BLaER1 treated with 17β-estradiol and CSF1 and Interleukin-3, amounts not matched to agents 10 nM and 100 nM (cell line): ENCODE data around the gene SERPINA12.

Experiments used
- H3K27ac ChIP-seq, 11 experiments: shearing (Covaris generic); formaldehyde crosslinking; 2 replicates each; pipeline ENCODE4 v1.8.1; 2022
- H3K27me3 ChIP-seq, 11 experiments: shearing (Covaris generic); formaldehyde crosslinking; 2 replicates each; pipeline ENCODE4 v1.8.1; 2022
- H3K36me3 ChIP-seq, 11 experiments: shearing (Covaris generic); formaldehyde crosslinking; 2 replicates each; pipeline ENCODE4 v1.8.1; 2022
- H3K4me1 ChIP-seq, 10 experiments: shearing (Covaris generic); formaldehyde crosslinking; 2 replicates each; pipeline ENCODE4 v1.8.1; 2022
- H3K4me2 ChIP-seq, 11 experiments: shearing (Covaris generic); formaldehyde crosslinking; 2 replicates each; pipeline ENCODE4 v1.8.1; 2022
- H3K4me3 ChIP-seq, 10 experiments: shearing (Covaris generic); formaldehyde crosslinking; 2 replicates each; pipeline ENCODE4 v1.8.1; 2022
- H3K9ac ChIP-seq, 11 experiments: shearing (Covaris generic); formaldehyde crosslinking; 2 replicates each; pipeline ENCODE4 v1.8.1; 2022
- H3K9me3 ChIP-seq, 11 experiments: shearing (Covaris generic); formaldehyde crosslinking; replicated peaks in 1 of 11; 2 replicates each; pipeline ENCODE4 v1.8.1; 2022
- H4K20me1 ChIP-seq, 11 experiments: shearing (Covaris generic); formaldehyde crosslinking; 2 replicates each; pipeline ENCODE4 v1.8.1; 2022
- Cebpa-rat ChIP-seq, 11 experiments: shearing (Covaris generic); IDR thresholded peaks; 2 replicates each; pipeline ENCODE4 v1.8.1; 2022

The SERPINA12 gene

GRCh38 chr14:94458096-94458495, 51.2 kb downstream of the SERPINA12 start:
- Histone ChIP-seq H3K27ac (no peak overlapping the region), H3K4me1 (peaks cover 0 to 18% (median 7%) of the 10 kb centered on the region in 10 experiments; a peak in 11 of 20 replicates), H3K4me3 (no peak overlapping the region), H3K27me3 (no peaks in the 10 kb centered on the region), H3K9me3 (peaks cover 23 to 46% (median 35%) of the 10 kb centered on the region in 11 experiments; a peak in 21 of 22 replicates), H3K9ac (no peak overlapping the region), H3K36me3 (no peaks in the 10 kb centered on the region), H4K20me1 (no peaks in the 10 kb centered on the region), H3K4me2 (peak overlapping the region in 1 of 11 experiments; percentile 34; a peak in 2 of 22 replicates)
- TF ChIP-seq Cebpa-rat (IDR thresholded peaks at IDR 0.05): no peak

DNA sequence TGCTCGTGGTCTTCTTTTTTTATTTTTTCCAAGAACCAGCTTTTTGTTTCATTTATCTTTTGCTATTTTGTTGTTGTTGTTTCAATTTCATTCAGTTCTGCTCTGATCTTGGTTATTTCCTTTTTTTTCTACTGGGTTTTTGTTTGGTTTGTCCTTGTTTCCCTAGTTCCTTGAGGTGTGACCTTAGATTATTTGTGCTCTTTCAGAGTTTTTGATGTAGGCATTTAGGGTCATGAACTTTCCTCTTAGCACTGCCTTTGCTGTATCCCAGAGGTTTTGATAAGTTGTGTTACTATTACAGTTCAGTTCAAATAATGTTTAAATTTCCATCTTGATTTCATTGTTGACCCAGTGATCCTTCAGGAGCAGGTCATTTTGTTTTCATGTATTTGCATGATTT, 53.3 kb downstream of the SERPINA12 start:
- no peak overlapping the region for H3K4me3 ChIP-seq
- TF ChIP-seq Cebpa-rat (IDR thresholded peaks at IDR 0.05): no peak
- H4K20me1 ChIP-seq: no peaks in the 10 kb centered on the region
- H3K9ac ChIP-seq: no peak overlapping the region
- no peaks in the 10 kb centered on the region for H3K27me3 ChIP-seq
- H3K4me1 ChIP-seq: peaks cover 0 to 18% (median 7%) of the 10 kb centered on the region in 10 experiments; a peak in 11 of 20 replicates
- H3K4me2 ChIP-seq: no peak overlapping the region
- no peak overlapping the region for H3K27ac ChIP-seq
- H3K9me3 ChIP-seq: peaks cover 23 to 46% (median 35%) of the 10 kb centered on the region in 11 experiments; a peak in 21 of 22 replicates
- H3K36me3 ChIP-seq: no peaks in the 10 kb centered on the region

DNA sequence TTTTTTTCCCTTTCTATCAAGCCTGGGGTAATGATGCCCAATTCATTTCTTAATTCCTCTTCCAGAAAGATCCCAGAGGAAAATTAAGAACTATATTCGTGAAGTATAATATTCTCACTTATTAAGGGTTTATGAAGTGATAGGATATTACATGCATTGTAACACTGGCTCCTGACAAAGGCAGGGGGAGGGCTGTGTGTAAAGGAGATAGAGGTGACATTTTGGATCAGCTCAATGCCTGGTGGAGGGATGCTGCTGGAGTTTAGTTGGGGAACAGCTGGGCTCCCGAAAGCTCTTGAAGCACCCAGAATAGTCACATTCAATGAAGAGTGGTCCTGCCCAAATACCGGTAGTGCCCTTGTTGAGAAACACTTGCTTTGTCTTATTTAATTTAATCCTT, 57.4 kb downstream of the SERPINA12 start:
- H3K4me2 ChIP-seq: no peak overlapping the region
- no peaks in the 10 kb centered on the region for H3K36me3 ChIP-seq
- no peaks in the 10 kb centered on the region for H4K20me1 ChIP-seq
- H3K27ac ChIP-seq: no peak overlapping the region
- H3K9me3 ChIP-seq: peaks cover 0 to 15% (median 8%) of the 10 kb centered on the region in 11 experiments; a peak in 14 of 22 replicates
- no peak for TF ChIP-seq Cebpa-rat (IDR thresholded peaks at IDR 0.05)
- no peak overlapping the region for H3K9ac ChIP-seq
- no peak overlapping the region for H3K4me3 ChIP-seq
- H3K4me1 ChIP-seq: no peaks in the 10 kb centered on the region
- H3K27me3 ChIP-seq: no peaks in the 10 kb centered on the region

- TF ChIP-seq Cebpa-rat (IDR thresholded peaks at IDR 0.05): no peak
- no peaks in the 10 kb centered on the region for H4K20me1 ChIP-seq
- no peak overlapping the region for H3K4me2 ChIP-seq
- no peaks in the 10 kb centered on the region for H3K36me3 ChIP-seq
- no peak overlapping the region for H3K9ac ChIP-seq
- no peaks in the 10 kb centered on the region for H3K27me3 ChIP-seq
- no peak overlapping the region for H3K27ac ChIP-seq
- H3K4me3 ChIP-seq: no peak overlapping the region
- no peaks in the 10 kb centered on the region for H3K4me1 ChIP-seq
- peaks cover 0 to 10% (median 2%) of the 10 kb centered on the region in 11 experiments; a peak in 8 of 22 replicates for H3K9me3 ChIP-seq
Measured at GRCh38 chr14:94451091-94451771, 58.0 kb downstream of the SERPINA12 start.

DNA sequence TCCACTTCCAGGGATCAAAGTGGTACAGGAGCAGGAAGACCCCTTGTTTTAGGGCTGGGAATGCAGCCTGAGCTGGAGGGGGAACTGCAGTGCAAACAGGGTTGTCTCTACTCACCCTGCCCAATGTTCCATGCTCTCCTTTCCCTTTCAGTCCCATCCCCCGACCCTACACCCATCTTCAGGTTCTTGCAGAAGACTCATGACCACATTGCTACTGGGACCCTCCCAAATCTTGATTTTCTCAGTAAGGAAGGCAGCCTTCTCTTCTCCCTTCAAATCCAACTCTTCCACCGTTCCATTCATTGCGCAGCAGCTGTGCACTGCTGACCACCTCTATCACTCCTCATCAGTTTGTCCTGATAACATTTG, 58.6 kb downstream of the SERPINA12 start:
- Histone ChIP-seq H3K4me3 (no peak overlapping the region), H3K4me2 (no peak overlapping the region)

DNA sequence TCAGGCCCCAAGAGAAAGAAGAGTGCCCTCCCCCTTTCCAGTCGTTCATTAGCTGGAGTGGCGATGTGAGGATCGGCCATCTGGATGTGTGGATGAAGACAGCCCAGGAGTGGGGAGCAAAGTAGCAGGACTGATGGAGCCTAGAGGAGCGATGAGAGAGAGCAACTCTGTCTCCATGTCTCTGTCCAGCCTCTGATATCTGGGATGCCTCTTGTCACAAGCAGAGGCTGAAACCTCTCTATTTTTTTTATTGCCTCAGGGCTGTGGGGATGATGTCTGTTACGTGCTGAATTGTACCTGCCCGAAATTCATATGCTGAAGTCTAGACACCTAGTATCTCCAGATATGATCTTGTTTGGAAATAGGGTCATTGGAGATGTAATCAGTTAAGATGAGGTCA, 59.3 kb downstream of the SERPINA12 start:
- Histone ChIP-seq H3K27ac (no peak overlapping the region), H3K4me1 (no peaks in the 10 kb centered on the region), H3K36me3 (no peaks in the 10 kb centered on the region), H3K4me3 (no peak overlapping the region), H3K4me2 (no peak overlapping the region), H3K9me3 (peaks cover 0 to 7% (median 0%) of the 10 kb centered on the region in 11 experiments; a peak in 5 of 22 replicates), H4K20me1 (no peaks in the 10 kb centered on the region), H3K27me3 (no peaks in the 10 kb centered on the region), H3K9ac (no peak overlapping the region)
- TF ChIP-seq Cebpa-rat (IDR thresholded peaks at IDR 0.05): no peak

More for the DNA sequence above, 58.6 kb downstream of the SERPINA12 start:
- Histone ChIP-seq H3K27me3 (no peaks in the 10 kb centered on the region), H4K20me1 (no peaks in the 10 kb centered on the region), H3K9me3 (peaks cover 0 to 7% (median 0%) of the 10 kb centered on the region in 11 experiments; a peak in 4 of 22 replicates), H3K4me1 (no peaks in the 10 kb centered on the region), H3K36me3 (no peaks in the 10 kb centered on the region), H3K27ac (no peak overlapping the region), H3K9ac (no peak overlapping the region)
- TF ChIP-seq Cebpa-rat (IDR thresholded peaks at IDR 0.05): no peak

DNA sequence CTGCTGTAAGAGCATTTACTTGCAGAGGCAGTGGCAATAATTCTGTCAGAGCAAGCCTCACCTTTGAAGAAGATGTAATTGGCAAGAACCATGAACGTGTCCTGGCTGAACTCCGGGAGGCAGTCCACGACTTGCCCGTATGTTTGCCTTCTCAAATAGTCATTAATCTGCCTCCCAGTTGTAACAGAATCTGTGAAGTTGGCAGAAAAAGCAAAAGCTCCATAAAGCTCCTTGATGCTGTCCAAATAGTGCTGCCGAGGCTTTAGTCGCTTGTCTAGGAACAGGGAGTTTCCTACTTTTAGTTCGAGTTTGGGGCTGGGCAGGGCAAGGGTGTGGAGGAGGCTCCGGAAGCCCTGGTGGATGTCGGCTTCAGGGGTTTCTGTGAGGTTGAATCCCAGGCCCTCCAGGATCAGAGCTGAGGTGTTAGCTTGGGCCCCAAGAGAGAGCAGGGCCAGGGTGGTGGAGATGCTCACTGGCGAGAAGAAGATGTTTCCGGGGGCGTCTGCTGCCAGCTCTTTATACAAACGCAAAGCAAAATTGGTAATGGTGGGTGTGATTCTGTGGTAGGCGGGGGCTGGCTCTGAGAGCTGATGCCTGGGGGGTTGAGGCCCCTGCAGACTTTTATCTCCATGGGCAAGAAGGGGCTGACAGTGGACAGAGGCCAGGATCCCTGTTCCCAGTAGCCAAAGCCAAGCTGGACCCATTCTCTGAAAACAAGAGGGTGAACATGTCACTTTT, 61.0 kb downstream of the SERPINA12 start:
- no peaks in the 10 kb centered on the region for H3K27me3 ChIP-seq
- H3K36me3 ChIP-seq: no peaks in the 10 kb centered on the region
- TF ChIP-seq Cebpa-rat (IDR thresholded peaks at IDR 0.05): no peak
- H3K27ac ChIP-seq: no peak overlapping the region
- peaks cover 0 to 2% (median 0%) of the 10 kb centered on the region in 11 experiments; a peak in 2 of 22 replicates for H3K9me3 ChIP-seq
- H3K9ac ChIP-seq: no peak overlapping the region
- no peaks in the 10 kb centered on the region for H3K4me1 ChIP-seq
- no peak overlapping the region for H3K4me3 ChIP-seq
- H4K20me1 ChIP-seq: no peaks in the 10 kb centered on the region
- H3K4me2 ChIP-seq: no peak overlapping the region

DNA sequence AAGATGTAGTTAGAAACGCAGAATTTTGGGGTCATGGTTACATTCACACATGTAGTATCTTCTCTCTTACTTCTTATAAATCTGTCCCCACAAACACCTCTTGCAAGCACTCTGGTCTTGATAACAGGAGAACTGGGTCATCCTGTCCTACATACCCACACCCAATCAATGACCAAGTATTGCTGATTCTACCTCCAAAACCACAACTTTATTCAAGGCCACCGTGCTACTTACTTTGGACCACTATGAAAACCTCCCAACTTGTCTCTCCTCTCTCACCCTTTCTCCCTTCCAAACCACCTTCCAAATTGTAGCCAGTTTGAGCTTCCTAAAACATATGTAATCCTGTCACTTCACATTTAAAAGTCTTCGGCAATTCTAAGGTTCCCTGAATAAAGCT, 62.1 kb downstream of the SERPINA12 start:
- Histone ChIP-seq H3K4me3 (no peak overlapping the region), H3K27ac (no peak overlapping the region), H4K20me1 (no peaks in the 10 kb centered on the region), H3K4me2 (no peak overlapping the region), H3K27me3 (no peaks in the 10 kb centered on the region), H3K36me3 (no peaks in the 10 kb centered on the region), H3K9me3 (peaks cover 0 to 6% (median 0%) of the 10 kb centered on the region in 11 experiments; a peak in 3 of 22 replicates), H3K9ac (no peak overlapping the region), H3K4me1 (no peaks in the 10 kb centered on the region)
- no peak for TF ChIP-seq Cebpa-rat (IDR thresholded peaks at IDR 0.05)

GRCh38 chr14:94446126-94446525, 63.1 kb downstream of the SERPINA12 start:
- no peak overlapping the region for H3K9ac ChIP-seq
- peaks cover 0 to 6% (median 0%) of the 10 kb centered on the region in 11 experiments; a peak in 3 of 22 replicates for H3K9me3 ChIP-seq
- no peak overlapping the region for H3K4me3 ChIP-seq
- H4K20me1 ChIP-seq: no peaks in the 10 kb centered on the region
- no peaks in the 10 kb centered on the region for H3K4me1 ChIP-seq
- no peak overlapping the region for H3K27ac ChIP-seq
- H3K36me3 ChIP-seq: no peaks in the 10 kb centered on the region
- TF ChIP-seq Cebpa-rat (IDR thresholded peaks at IDR 0.05): no peak
- no peaks in the 10 kb centered on the region for H3K27me3 ChIP-seq
- no peak overlapping the region for H3K4me2 ChIP-seq
